LNCAP (cell line): Measurements from ENCODE around the gene MANEA.

Source experiments
- TF ChIP-seq, protein P1 (sequence below): fragments of 450-650 bp; IDR thresholded peaks from 2 replicates; pipeline ENCODE4 v1.5.1; 2017; ENCODE audit warnings: mild to moderate bottlenecking

Gene MANEA

GRCh38 chr6:95546148-95546547 lies 31.2 kb upstream of the MANEA start:
- TF ChIP-seq, protein P1, sequence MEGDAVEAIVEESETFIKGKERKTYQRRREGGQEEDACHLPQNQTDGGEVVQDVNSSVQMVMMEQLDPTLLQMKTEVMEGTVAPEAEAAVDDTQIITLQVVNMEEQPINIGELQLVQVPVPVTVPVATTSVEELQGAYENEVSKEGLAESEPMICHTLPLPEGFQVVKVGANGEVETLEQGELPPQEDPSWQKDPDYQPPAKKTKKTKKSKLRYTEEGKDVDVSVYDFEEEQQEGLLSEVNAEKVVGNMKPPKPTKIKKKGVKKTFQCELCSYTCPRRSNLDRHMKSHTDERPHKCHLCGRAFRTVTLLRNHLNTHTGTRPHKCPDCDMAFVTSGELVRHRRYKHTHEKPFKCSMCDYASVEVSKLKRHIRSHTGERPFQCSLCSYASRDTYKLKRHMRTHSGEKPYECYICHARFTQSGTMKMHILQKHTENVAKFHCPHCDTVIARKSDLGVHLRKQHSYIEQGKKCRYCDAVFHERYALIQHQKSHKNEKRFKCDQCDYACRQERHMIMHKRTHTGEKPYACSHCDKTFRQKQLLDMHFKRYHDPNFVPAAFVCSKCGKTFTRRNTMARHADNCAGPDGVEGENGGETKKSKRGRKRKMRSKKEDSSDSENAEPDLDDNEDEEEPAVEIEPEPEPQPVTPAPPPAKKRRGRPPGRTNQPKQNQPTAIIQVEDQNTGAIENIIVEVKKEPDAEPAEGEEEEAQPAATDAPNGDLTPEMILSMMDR: no peak

GRCh38 chr6:95547043-95547442 lies 30.3 kb upstream of the MANEA start:
- TF ChIP-seq, protein P1: no peak

DNA sequence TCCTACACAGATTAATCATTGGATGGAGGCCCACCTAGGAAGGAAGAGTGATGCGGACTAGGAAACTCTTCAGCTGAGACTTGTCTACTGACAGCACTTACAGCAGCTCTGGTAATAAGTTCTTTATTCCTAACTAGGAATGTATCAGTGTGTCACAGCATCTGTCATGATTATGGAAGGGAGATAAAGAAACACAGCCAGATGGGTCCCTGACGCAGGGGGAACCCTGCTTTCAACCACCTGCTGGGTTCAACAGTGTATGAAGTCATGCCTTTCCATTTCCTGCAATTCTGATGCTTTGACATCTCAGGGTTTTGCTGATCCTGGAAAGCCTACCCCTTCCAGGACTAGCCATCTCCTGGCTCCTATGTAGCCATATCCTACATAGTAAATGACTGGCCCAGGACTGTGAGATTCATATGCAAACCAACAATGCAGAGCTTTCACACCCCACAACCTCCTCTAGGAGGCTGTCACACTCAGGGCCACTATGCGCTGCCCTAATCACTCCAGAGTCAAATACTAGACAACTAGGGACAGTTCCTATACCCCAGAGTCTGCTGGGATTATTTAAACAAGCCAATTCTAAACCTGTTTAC lies 29.0 kb upstream of the MANEA start:
- TF ChIP-seq, protein P1: no peak

GRCh38 chr6:95551678-95552324 lies 25.5 kb upstream of the MANEA start:
- TF ChIP-seq, protein P1: no peak

DNA sequence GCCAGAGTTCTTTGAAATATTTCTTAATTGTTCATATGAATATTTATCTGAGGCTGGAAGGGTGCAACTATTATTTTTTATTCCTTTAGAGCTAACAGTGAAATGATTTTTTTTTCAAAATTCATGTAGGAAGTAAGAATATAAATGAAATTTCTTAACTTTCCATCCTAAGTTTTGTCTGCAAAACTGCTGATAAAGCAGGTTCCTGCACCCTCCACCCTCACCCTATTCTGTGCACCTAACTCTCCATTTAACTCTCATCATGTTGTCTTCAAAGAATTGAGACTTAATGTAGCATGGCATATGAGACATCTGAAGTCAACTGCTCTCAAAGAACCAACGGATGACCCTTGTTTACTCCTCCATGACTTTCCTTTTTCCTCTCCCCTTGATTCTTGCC lies 23.5 kb upstream of the MANEA start:
- TF ChIP-seq, protein P1: no peak

GRCh38 chr6:95569560-95569959 lies 7.8 kb upstream of the MANEA start:
- TF ChIP-seq, protein P1: no peak

- TF ChIP-seq, protein P1: no peak
These were observed 5.2 kb upstream of the MANEA start for GRCh38 chr6:95572098-95572497.
